ENCODE measurements around the gene ASMT.

The ASMT gene

DNA sequence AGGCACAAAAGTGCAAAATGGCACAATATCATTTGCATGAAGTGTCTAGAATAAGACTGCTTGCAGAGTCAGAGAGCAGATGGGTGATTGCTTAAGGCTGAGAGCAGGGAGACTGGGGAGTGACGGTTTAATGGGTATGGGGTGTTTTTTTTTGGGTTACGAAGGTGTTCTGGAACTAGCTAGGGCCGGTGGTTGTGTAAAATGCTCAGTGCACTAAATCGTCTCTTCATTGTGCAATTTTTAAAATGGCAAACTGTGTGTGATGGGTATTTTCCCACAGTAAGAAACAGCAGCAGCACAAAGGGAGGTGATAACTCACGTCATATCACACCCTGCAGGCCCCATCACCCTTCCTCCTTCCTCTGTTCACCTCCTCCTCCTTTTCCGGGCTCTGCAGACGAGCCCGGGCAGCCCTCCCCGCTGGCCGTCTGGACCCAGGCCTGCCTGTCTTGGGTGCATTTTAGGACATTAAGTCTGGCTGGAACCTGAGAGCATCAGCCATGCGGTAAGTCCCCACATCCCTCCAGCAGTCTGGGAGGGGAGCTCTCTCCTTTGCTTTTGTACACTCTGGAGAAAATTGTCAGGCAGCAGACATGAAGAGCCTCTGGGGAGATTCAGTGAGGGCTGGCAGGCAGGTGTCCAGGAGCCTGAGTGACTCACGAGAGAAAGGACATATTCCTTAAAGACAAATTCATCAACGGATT lies 42.7 kb downstream of the ASMT start:
- no peaks in the 10 kb centered on the region; the same call in none of the 2 replicates for H3K36me3 ChIP-seq
- H3K4me3 ChIP-seq (ENCODE audit: low read depth, low read length), result peak overlapping the region; percentile 31
- H3K9me3 ChIP-seq (ENCODE audit: severe bottlenecking), result peaks cover 7% of the 10 kb centered on the region
- DNase-seq, result peak; percentile 95
- no peaks in the 10 kb centered on the region for H3K27me3 ChIP-seq (ENCODE audit: insufficient read depth, low read depth, severe bottlenecking)
- TF ChIP-seq, protein P1, sequence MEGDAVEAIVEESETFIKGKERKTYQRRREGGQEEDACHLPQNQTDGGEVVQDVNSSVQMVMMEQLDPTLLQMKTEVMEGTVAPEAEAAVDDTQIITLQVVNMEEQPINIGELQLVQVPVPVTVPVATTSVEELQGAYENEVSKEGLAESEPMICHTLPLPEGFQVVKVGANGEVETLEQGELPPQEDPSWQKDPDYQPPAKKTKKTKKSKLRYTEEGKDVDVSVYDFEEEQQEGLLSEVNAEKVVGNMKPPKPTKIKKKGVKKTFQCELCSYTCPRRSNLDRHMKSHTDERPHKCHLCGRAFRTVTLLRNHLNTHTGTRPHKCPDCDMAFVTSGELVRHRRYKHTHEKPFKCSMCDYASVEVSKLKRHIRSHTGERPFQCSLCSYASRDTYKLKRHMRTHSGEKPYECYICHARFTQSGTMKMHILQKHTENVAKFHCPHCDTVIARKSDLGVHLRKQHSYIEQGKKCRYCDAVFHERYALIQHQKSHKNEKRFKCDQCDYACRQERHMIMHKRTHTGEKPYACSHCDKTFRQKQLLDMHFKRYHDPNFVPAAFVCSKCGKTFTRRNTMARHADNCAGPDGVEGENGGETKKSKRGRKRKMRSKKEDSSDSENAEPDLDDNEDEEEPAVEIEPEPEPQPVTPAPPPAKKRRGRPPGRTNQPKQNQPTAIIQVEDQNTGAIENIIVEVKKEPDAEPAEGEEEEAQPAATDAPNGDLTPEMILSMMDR (IDR thresholded peaks at IDR 0.05; ENCODE audit: low read depth, low read length), result peak; percentile 45; the same call in 1 of the 2 replicates
- H3K27ac ChIP-seq, result peak overlapping the region; percentile 96

GRCh38 chrX:1658071-1658491 lies 43.2 kb downstream of the ASMT start:
- Histone ChIP-seq H3K27me3 (ENCODE audit: insufficient read depth, low read depth, severe bottlenecking) (no peaks in the 10 kb centered on the region), H3K27ac (peak overlapping the region; percentile 96), H3K4me3 (ENCODE audit: low read depth, low read length) (no peak overlapping the region), H3K9me3 (ENCODE audit: severe bottlenecking) (peaks cover 7% of the 10 kb centered on the region), H3K36me3 (no peaks in the 10 kb centered on the region; the same call in none of the 2 replicates)
- TF ChIP-seq, protein P1 (IDR thresholded peaks at IDR 0.05; ENCODE audit: low read depth, low read length), result no peak
- peak; percentile 98 for DNase-seq

DNA sequence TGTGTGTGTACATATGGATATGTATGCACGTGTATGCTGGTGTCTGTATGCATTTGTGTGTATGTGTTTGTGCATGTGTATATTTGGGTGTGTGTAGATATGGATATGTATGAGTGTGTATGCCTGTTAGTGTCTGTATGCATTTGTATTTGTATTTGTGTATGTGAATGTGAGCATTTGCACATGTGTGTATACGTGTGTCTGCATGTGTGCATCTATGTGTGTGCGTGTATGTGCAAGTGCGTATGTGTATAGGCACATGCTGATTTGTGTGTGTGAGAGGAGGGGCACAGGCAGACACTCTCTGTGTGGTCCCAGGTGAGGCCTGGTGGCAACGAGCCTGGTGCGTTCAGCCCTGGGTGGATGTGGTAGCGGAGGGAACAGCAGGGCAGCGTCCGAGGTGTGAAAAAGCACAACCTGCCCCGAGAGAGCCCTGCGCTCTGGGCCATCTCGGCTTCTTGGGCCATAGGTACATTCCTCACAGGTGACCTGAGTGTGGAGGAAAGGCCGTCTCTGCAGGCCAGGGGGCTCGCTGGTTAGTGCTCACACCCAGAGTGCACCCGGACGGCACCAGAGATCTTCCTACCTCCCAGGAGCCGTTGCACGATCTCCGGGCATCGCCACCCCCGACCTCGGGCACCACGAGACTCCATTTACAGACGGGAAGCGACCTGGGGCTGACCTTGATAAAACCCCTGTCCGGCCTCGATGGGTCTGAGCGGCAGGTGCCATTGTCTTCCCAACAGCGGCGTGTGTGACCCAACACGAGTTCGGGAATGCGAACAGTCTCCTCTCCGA lies 45.0 kb downstream of the ASMT start:
- Histone ChIP-seq H3K27ac (peak overlapping the region; percentile 35), H3K9me3 (ENCODE audit: severe bottlenecking) (peaks cover 7% of the 10 kb centered on the region), H3K36me3 (no peaks in the 10 kb centered on the region; the same call in 1 of the 2 replicates), H3K27me3 (ENCODE audit: insufficient read depth, low read depth, severe bottlenecking) (no peaks in the 10 kb centered on the region), H3K4me3 (ENCODE audit: low read depth, low read length) (no peak overlapping the region)
- TF ChIP-seq, protein P1 (IDR thresholded peaks at IDR 0.05; ENCODE audit: low read depth, low read length), result no peak
- no peak for DNase-seq

DNA sequence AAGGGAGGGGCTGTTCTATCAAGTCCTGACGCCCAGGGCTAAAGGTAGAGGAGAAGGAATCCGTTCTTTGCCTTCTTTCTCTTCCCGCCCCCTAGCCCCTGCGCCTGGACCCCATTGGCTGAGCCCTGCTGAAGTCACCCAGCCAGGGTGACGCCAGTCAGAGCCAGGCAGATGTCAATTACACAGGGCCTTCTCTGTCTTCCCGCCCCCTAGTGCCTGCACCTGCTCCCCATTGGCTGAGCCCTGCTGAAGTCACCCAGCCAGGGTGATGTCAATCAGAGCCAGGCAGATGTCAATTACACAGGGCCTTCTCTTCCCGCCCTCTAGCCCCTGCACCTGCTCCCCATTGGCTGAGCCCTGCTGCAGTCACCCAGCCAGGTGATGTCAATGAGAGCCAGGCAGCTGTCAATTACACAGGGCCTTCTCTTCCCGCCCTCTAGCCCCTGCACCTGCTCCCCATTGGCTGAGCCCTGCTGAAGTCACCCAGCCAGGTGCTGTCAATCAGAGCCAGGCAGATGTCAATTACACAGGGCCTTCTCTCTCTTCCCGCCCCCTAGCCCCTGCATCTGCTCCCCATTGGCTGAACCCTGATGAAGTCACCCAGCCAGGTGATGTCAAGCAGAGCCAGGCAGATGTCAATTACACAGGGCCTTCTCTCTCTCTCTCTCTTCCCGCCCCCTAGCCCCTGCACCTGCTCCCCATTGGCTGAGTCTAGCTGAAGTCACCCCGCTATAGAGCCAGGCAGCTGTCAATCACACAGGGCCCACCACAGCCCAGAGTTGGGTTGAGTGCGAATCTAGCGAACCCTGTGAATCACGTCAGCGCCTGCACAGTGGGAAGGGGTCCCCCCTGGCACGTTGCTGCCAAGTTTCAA lies 46.4 kb downstream of the ASMT start:
- TF ChIP-seq, protein P1 (IDR thresholded peaks at IDR 0.05; ENCODE audit: low read depth, low read length), result no peak
- H3K27ac ChIP-seq, result peak overlapping the region; percentile 35
- H3K9me3 ChIP-seq (ENCODE audit: severe bottlenecking), result peaks cover 4% of the 10 kb centered on the region
- peak; percentile 72 for DNase-seq
- no peaks in the 10 kb centered on the region; the same call in 1 of the 2 replicates for H3K36me3 ChIP-seq
- no peak overlapping the region for H3K4me3 ChIP-seq (ENCODE audit: low read depth, low read length)
- H3K27me3 ChIP-seq (ENCODE audit: insufficient read depth, low read depth, severe bottlenecking), result no peaks in the 10 kb centered on the region

DNA sequence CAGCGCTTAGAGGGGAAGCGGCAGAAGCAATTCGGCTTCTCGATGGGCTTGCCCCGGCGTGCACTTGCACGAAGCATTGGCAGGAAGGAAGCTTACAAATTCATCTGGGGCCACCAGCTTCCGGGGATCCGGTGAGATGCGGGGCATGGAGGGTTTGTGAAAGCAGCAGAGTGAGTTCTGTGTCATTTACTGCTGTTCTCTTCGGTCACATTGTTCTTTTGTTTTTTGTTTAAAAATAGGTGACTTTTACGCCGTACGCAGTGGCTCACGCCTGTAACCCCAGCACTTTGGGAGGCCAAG lies 47.0 kb downstream of the ASMT start:
- TF ChIP-seq, protein P1 (IDR thresholded peaks at IDR 0.05; ENCODE audit: low read depth, low read length), result no peak
- H3K9me3 ChIP-seq (ENCODE audit: severe bottlenecking), result peaks cover 7% of the 10 kb centered on the region
- no peaks in the 10 kb centered on the region for H3K36me3 ChIP-seq
- H3K27ac ChIP-seq, result no peak overlapping the region; the same call in 1 of the 2 replicates
- no peak for DNase-seq
- no peak overlapping the region for H3K4me3 ChIP-seq (ENCODE audit: low read depth, low read length)
- no peaks in the 10 kb centered on the region for H3K27me3 ChIP-seq (ENCODE audit: insufficient read depth, low read depth, severe bottlenecking)

Measured in WERI-Rb-1 (cell line).